IMR-90 (cell line): ENCODE results near the gene TMEM218. TPM values are rescaled to one million over a fixed set of nuclear protein-coding genes. Genes with fewer than 3 reads are reported as not detected.

Experiments used
- ATAC-seq: fragments of 200-7000 bp; cut with Tn5 transposase; 2 replicates; pipeline ENCODE4 v1.9.1; 2020; ENCODE audit warnings: low read depth, mild to moderate bottlenecking, moderate library complexity
- BruUV-seq: library from RNA; stranded (reverse); fragments of 400-500 nt; replicated peaks from 2 replicates; lab custom pipeline; 2021; lab: Mats Ljungman, UMichigan
- CTCF ChIA-PET: fragments of 300-600 bp; formaldehyde crosslinking; extraction: SDS; loops from one replicate; lab custom pipeline; 2021; ENCODE audit warnings: antibody characterized with exemption; lab: Yijun Ruan, JAX
- POLR2A ChIA-PET: fragments of 300-600 bp; sonication (Branson Sonifier 250); formaldehyde crosslinking; loops from one replicate; lab custom pipeline; 2022; ENCODE audit warnings: antibody characterized with exemption; ENCODE audit not compliant: unreplicated experiment; lab: Charles Lee
- DNase-seq: peaks from one replicate; pipeline ENCODE4 v3.0.0; 2013
- H2AFZ ChIP-seq: replicated peaks from 2 replicates; pipeline ENCODE3; 2013; ENCODE audit warnings: low read length, mild to moderate bottlenecking; ENCODE audit not compliant: poor library complexity
- H2AK5ac ChIP-seq: 2 replicates; pipeline ENCODE4 v1.6.1; 2013; ENCODE audit warnings: low read depth, low read length, inconsistent platforms
- H2AK9ac ChIP-seq: replicated peaks from 2 replicates; pipeline ENCODE3; 2013; ENCODE audit warnings: mild to moderate bottlenecking, low read depth, low read length, moderate library complexity; ENCODE audit not compliant: poor library complexity
- H2BK120ac ChIP-seq: 2 replicates; pipeline ENCODE4 v1.6.1; 2013; ENCODE audit warnings: low read depth, low read length, inconsistent platforms
- H2BK15ac ChIP-seq: 3 replicates; pipeline ENCODE4 v1.6.1; 2013; ENCODE audit warnings: low read depth, low read length, inconsistent platforms
- H2BK20ac ChIP-seq: 2 replicates; pipeline ENCODE4 v1.6.1; 2013; ENCODE audit warnings: low read depth, mild to moderate bottlenecking, inconsistent platforms, low read length, moderate library complexity
- H2BK5ac ChIP-seq: 2 replicates; pipeline ENCODE4 v1.6.1; 2013; ENCODE audit warnings: mild to moderate bottlenecking, low read depth, low read length, inconsistent platforms; ENCODE audit not compliant: poor library complexity, severe bottlenecking
- H3K14ac ChIP-seq: replicated peaks from 2 replicates; pipeline ENCODE4 v1.6.1; 2013; ENCODE audit warnings: low read depth, low read length, inconsistent platforms
- H3K18ac ChIP-seq: 2 replicates; pipeline ENCODE4 v1.6.1; 2013; ENCODE audit warnings: low read depth, low read length, control low read depth
- H3K23ac ChIP-seq: 2 replicates; pipeline ENCODE4 v1.6.1; 2013; ENCODE audit warnings: low read depth, low read length, inconsistent platforms
- H3K27ac ChIP-seq: 2 replicates; pipeline ENCODE4 v1.5.1; 2013; ENCODE audit warnings: mild to moderate bottlenecking, control low read depth, low read length; ENCODE audit not compliant: insufficient read depth
- H3K27me3 ChIP-seq: 2 replicates; pipeline ENCODE4 v1.6.1; 2013; ENCODE audit warnings: low read length; ENCODE audit not compliant: control insufficient read depth, insufficient read depth
- H3K36me3 ChIP-seq: 2 replicates; pipeline ENCODE4 v1.6.1; 2013; ENCODE audit warnings: low read length, mixed read lengths; ENCODE audit not compliant: control insufficient read depth, insufficient read depth
- H3K4ac ChIP-seq: 2 replicates; pipeline ENCODE4 v1.6.1; 2013; ENCODE audit warnings: low read depth, low read length, inconsistent platforms
- H3K4me1 ChIP-seq: 2 replicates; pipeline ENCODE4 v1.6.1; 2013; ENCODE audit warnings: low read length, mixed read lengths; ENCODE audit not compliant: control insufficient read depth, insufficient read depth
- H3K4me2 ChIP-seq: 2 replicates; pipeline ENCODE4 v1.6.1; 2013; ENCODE audit warnings: low read depth, mild to moderate bottlenecking, control low read depth, low read length, moderate library complexity
- H3K4me3 ChIP-seq: 2 replicates; pipeline ENCODE4 v1.5.1; 2013; ENCODE audit warnings: low read depth, mild to moderate bottlenecking, control low read depth, low read length, moderate library complexity; ENCODE audit not compliant: insufficient read depth
- H3K56ac ChIP-seq: 2 replicates; pipeline ENCODE4 v1.6.1; 2013; ENCODE audit warnings: low read length, inconsistent platforms; ENCODE audit not compliant: insufficient read depth; ENCODE audit errors: extremely low read depth
- H3K79me1 ChIP-seq, 2 experiments: 2 replicates each; pipeline ENCODE4 v1.6.1; 2013; ENCODE audit warnings: low read length in 2 of 2, inconsistent platforms in 1 of 2, low read depth in 1 of 2
- H3K9ac ChIP-seq: 2 replicates; pipeline ENCODE4 v1.6.1; 2013; ENCODE audit warnings: low read depth, low read length, control low read depth
- H3K9me1 ChIP-seq: 2 replicates; pipeline ENCODE4 v1.6.1; 2013; ENCODE audit warnings: low read length, inconsistent platforms; ENCODE audit not compliant: insufficient read depth
- H3K9me3 ChIP-seq: 2 replicates; pipeline ENCODE4 v1.6.1; 2013; ENCODE audit warnings: low read length; ENCODE audit not compliant: control insufficient read depth, insufficient read depth
- H4K20me1 ChIP-seq: 2 replicates; pipeline ENCODE4 v1.6.1; 2013; ENCODE audit warnings: low read length, inconsistent platforms; ENCODE audit not compliant: insufficient read depth
- H4K5ac ChIP-seq: 2 replicates; pipeline ENCODE4 v1.6.1; 2013; ENCODE audit warnings: mild to moderate bottlenecking, low read depth, low read length, control low read depth
- H4K8ac ChIP-seq, 2 experiments: 2 replicates each; pipeline ENCODE4 v1.6.1; 2013; ENCODE audit warnings: low read depth in 2 of 2, low read length in 2 of 2, control low read depth in 1 of 2, inconsistent platforms in 1 of 2
- H4K91ac ChIP-seq: 2 replicates; pipeline ENCODE4 v1.6.1; 2013; ENCODE audit warnings: low read depth, low read length, inconsistent platforms; ENCODE audit not compliant: insufficient read depth
- BHLHE40 ChIP-seq: fragments of 150-350 bp; IDR thresholded peaks from 2 replicates; pipeline ENCODE4 v1.6.1; 2016; ENCODE audit warnings: mild to moderate bottlenecking, low read depth, low read length
- CEBPB ChIP-seq: IDR thresholded peaks from 2 replicates; pipeline ENCODE4 v1.6.1; 2012; ENCODE audit warnings: low read depth, low read length, improper control_type of control experiment
- CHD1 ChIP-seq: IDR thresholded peaks from 2 replicates; pipeline ENCODE4 v1.6.1; 2012; ENCODE audit warnings: low read depth, low read length, improper control_type of control experiment
- CTCF ChIP-seq: conservative IDR thresholded peaks from 2 replicates; pipeline ENCODE4 v1.5.1; 2012; ENCODE audit warnings: mild to moderate bottlenecking, low read depth, low read length, improper control_type of control experiment
- ELK1 ChIP-seq: fragments of 150-350 bp; IDR thresholded peaks from 2 replicates; pipeline ENCODE4 v1.6.1; 2016; ENCODE audit warnings: low read depth, mild to moderate bottlenecking, low read length, moderate library complexity, borderline replicate concordance
- FOS ChIP-seq: fragments of 150-350 bp; IDR thresholded peaks from 2 replicates; pipeline ENCODE4 v1.6.1; 2016; ENCODE audit warnings: low read depth, low read length
- MAFK ChIP-seq: IDR thresholded peaks from 2 replicates; pipeline ENCODE4 v1.6.1; 2012; ENCODE audit warnings: low read depth, low read length, improper control_type of control experiment
- MAZ ChIP-seq: IDR thresholded peaks from 2 replicates; pipeline ENCODE4 v1.6.1; 2012; ENCODE audit warnings: low read depth, mild to moderate bottlenecking, low read length, improper control_type of control experiment, moderate library complexity, borderline replicate concordance
- MXI1 ChIP-seq: IDR thresholded peaks from 2 replicates; pipeline ENCODE4 v1.6.1; 2012; ENCODE audit warnings: low read depth, mild to moderate bottlenecking, low read length, moderate library complexity, borderline replicate concordance
- NFE2L2 ChIP-seq: fragments of 150-350 bp; IDR thresholded peaks from 2 replicates; pipeline ENCODE4 v1.6.1; 2016; ENCODE audit warnings: low read depth, mild to moderate bottlenecking, low read length
- POLR2A ChIP-seq: IDR thresholded peaks from 2 replicates; pipeline ENCODE4 v1.6.1; 2012; ENCODE audit warnings: mild to moderate bottlenecking, low read depth, low read length
- RAD21 ChIP-seq: IDR thresholded peaks from 2 replicates; pipeline ENCODE4 v1.6.1; 2012; ENCODE audit warnings: low read length, improper control_type of control experiment
- RCOR1 ChIP-seq: IDR thresholded peaks from 2 replicates; pipeline ENCODE4 v1.6.1; 2012; ENCODE audit warnings: mild to moderate bottlenecking, low read length, improper control_type of control experiment; ENCODE audit not compliant: insufficient replicate concordance
- RFX5 ChIP-seq: IDR thresholded peaks from 2 replicates; pipeline ENCODE4 v1.8.0; 2012; ENCODE audit warnings: low read depth, mild to moderate bottlenecking, low read length, moderate library complexity
- SMC3 ChIP-seq: fragments of 150-350 bp; IDR thresholded peaks from 2 replicates; pipeline ENCODE4 v1.6.1; 2016; ENCODE audit warnings: low read depth, mild to moderate bottlenecking, antibody characterized with exemption, low read length, moderate library complexity
- USF2 ChIP-seq: fragments of 150-350 bp; IDR thresholded peaks from 2 replicates; pipeline ENCODE4 v1.6.1; 2017; ENCODE audit warnings: mild to moderate bottlenecking, antibody characterized with exemption, low read length, low read depth
- WGBS, 2 experiments: methylation state at CpG; one replicate each; pipeline versions ENCODE4 v1.1.5 to v1.1.7; 2013; ENCODE audit warnings: missing lambda C conversion rate in 2 of 2; ENCODE audit not compliant: insufficient read length in 1 of 2; ENCODE audit errors: extremely low coverage in 2 of 2; 5-methylcytosine and 5-hydroxymethylcytosine counted together
- dilution Hi-C: fragments of 300-500 bp; cut with HindIII; formaldehyde crosslinking; loops from one replicate; pipeline ENCODE4 v1.14.3; 2018; ENCODE audit warnings: low sequenced_read_pairs; ENCODE audit not compliant: unreplicated experiment
- in situ Hi-C: fragments of 300-500 bp; cut with MboI; formaldehyde crosslinking; loops from 3 replicates; pipeline ENCODE4 v1.14.3; 2019; ENCODE audit warnings: low sequenced_read_pairs, inconsistent platforms, mixed read lengths
- intact Hi-C: fragments of 100-400 bp; cut with micrococcal nuclease; formaldehyde crosslinking; loops from 2 replicates; pipeline ENCODE4 v1.10.0; 2022
- polyA plus RNA-seq, 3 experiments: library from polyadenylated mRNA; depleted of rRNA; stranded (reverse); fragments of >200 nt; gene quantifications; 2 replicates each; pipeline ENCODE4 v1.2.3, GENCODE V29; 2012; ENCODE audit warnings: low replicate concordance in 1 of 3
- total RNA-seq: library from RNA; depleted of rRNA; stranded (reverse); fragments of >200 nt; gene quantifications from 2 replicates; pipeline ENCODE4 v1.2.3, GENCODE V29; 2012

Gene TMEM218
- total and polyA plus RNA-seq, 2 of the 4 experiments (the other 2 are of a cell fraction) = 19.4 to 23.0 TPM

GRCh38 chr11:125110506-125110905, 920 bp downstream of the TMEM218 start:
- H4K20me1 ChIP-seq = no peaks in the 10 kb centered on the region
- no peak overlapping the region for H2AK9ac ChIP-seq
- intact Hi-C loops (loop anchor here (1.0 kb wide), 1 partner anchor 17 kb away; no protein-coding TSS in a partner anchor), dilution Hi-C loops (no loop called here), in situ Hi-C loops (no loop called here)
- H3K4me3 ChIP-seq = no peak overlapping the region
- H3K27ac ChIP-seq = no peak overlapping the region
- no TSS peak for BruUV-seq
- peak overlapping the region; percentile 33; the same call in 1 of the 2 replicates for H3K4me2 ChIP-seq
- H2BK5ac ChIP-seq = no peak overlapping the region
- no peak overlapping the region for H3K9ac ChIP-seq
- H4K91ac ChIP-seq = no peak overlapping the region
- no peak for ATAC-seq
- TF ChIP-seq MAFK (no peak), SMC3 (no peak), NFE2L2 (no peak), RCOR1 (no peak), RFX5 (no peak), MXI1 (no peak), USF2 (no peak), CHD1 (no peak), ELK1 (no peak), MAZ (no peak), POLR2A (no peak), BHLHE40 (no peak), FOS (no peak), RAD21 (no peak), CTCF (no peak), CEBPB (no peak)
- ChIA-PET POLR2A (no interaction called here), CTCF (interaction anchor here (0.6 to 1.7 kb wide), 4 partner anchors 31 to 235 kb away, joined by 4 to 8 read pairs (median 5); no protein-coding TSS in a partner anchor)
- no peak overlapping the region for H2BK15ac ChIP-seq
- H3K36me3 ChIP-seq = no peaks in the 10 kb centered on the region
- H2BK120ac ChIP-seq = no peak overlapping the region
- no peak overlapping the region for H2AFZ ChIP-seq
- no CpG with 5 or more reads among the region's 4 CpGs for WGBS, 2 experiments
- H2BK20ac ChIP-seq = no peak overlapping the region
- H3K4me1 ChIP-seq = peaks cover 7% of the 10 kb centered on the region
- H3K14ac ChIP-seq = no peak overlapping the region
- H3K27me3 ChIP-seq = no peaks in the 10 kb centered on the region
- H3K9me3 ChIP-seq = no peaks in the 10 kb centered on the region
- no peak overlapping the region for H3K23ac ChIP-seq
- no peak overlapping the region for H3K4ac ChIP-seq
- H3K9me1 ChIP-seq = no peaks in the 10 kb centered on the region; the same call in 1 of the 2 replicates
- DNase-seq = no peak
- H3K79me1 ChIP-seq = peaks cover 3 to 16% of the 10 kb centered on the region in 2 experiments; a peak in 2 of 4 replicates
- no peak overlapping the region for H3K56ac ChIP-seq
- no peak overlapping the region; the same call in 1 of the 2 replicates for H4K5ac ChIP-seq
- no peak overlapping the region for H3K18ac ChIP-seq
- H4K8ac ChIP-seq = 0 out of 4 replicates have a peak overlapping the region, but pooled peaks of 1 of the 2 experiments have one; percentile 32
- no peak overlapping the region for H2AK5ac ChIP-seq
